ENCODE data around the gene ZFAND2B.
"Not testable (repeated sequence)": the region's sequence is repeated elsewhere in the genome, so short reads cannot be mapped to it uniquely, and the experiment has no call there.

Gene ZFAND2B

DNA sequence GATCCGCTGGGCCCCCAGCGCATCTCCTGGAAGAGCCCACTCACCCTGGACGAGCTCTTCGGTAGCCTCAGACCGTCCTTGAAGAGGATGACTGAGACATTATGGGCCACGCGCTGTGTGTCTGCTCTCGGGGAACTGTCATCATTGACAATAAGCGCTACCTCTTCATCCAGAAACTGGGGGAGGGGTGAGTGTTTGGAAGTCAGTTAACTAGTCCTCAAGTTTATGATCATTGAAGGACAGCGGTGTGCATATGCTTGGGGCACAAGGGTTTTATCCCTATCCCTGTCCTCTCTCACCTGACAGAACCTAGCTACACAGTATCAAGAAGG is 39.3 kb downstream of the ZFAND2B start:
- Mint-ChIP-seq H3K27ac (peak overlapping the region; percentile 89), H3K27me3 (no peaks in the 10 kb centered on the region), H3K4me1 (peaks cover 51% of the 10 kb centered on the region), H3K4me3 (peak overlapping the region; percentile 90), H3K9me3 (no peaks in the 10 kb centered on the region), H3K36me3 (peaks cover 31% of the 10 kb centered on the region)
- no peak for ATAC-seq

DNA sequence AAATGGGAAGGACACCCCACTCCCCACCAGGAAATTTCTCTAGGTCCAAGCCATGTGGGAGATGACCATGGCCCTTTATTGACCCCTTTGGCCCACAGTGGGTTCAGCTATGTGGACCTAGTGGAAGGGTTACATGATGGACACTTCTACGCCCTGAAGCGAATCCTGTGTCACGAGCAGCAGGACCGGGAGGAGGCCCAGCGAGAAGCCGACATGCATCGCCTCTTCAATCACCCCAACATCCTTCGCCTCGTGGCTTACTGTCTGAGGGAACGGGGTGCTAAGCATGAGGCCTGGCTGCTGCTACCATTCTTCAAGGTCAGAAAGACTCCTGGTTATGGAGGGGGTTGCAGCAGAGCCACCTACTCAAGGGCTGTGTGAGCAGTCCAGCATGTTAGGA is 40.0 kb downstream of the ZFAND2B start:
- no peaks in the 10 kb centered on the region for H3K27me3 Mint-ChIP-seq
- peaks cover 58% of the 10 kb centered on the region for H3K4me1 Mint-ChIP-seq
- ATAC-seq, result no peak
- H3K36me3 Mint-ChIP-seq, result peaks cover 38% of the 10 kb centered on the region
- H3K27ac Mint-ChIP-seq, result peak overlapping the region; percentile 89
- H3K4me3 Mint-ChIP-seq, result peak overlapping the region; percentile 58
- H3K9me3 Mint-ChIP-seq, result no peaks in the 10 kb centered on the region

- Mint-ChIP-seq H3K4me1 (peaks cover 72% of the 10 kb centered on the region), H3K9me3 (no peaks in the 10 kb centered on the region), H3K4me3 (peak overlapping the region; percentile 58), H3K27ac (peak overlapping the region; percentile 89), H3K36me3 (peaks cover 49% of the 10 kb centered on the region), H3K27me3 (no peaks in the 10 kb centered on the region)
- ATAC-seq, result peak; percentile 68
Measured at GRCh38 chr2:219247678-219248642, 41.4 kb downstream of the ZFAND2B start.

GRCh38 chr2:219248845-219249202 is 42.2 kb downstream of the ZFAND2B start:
- Mint-ChIP-seq H3K4me1 (peaks cover 75% of the 10 kb centered on the region), H3K36me3 (peaks cover 54% of the 10 kb centered on the region)

GRCh38 chr2:219249203-219249980 is 42.8 kb downstream of the ZFAND2B start:
- H3K4me1 Mint-ChIP-seq, result peaks cover 75% of the 10 kb centered on the region
- H3K4me3 Mint-ChIP-seq, result peak overlapping the region; percentile 77
- no peaks in the 10 kb centered on the region for H3K9me3 Mint-ChIP-seq
- ATAC-seq, result peak; percentile 31
- peaks cover 54% of the 10 kb centered on the region for H3K36me3 Mint-ChIP-seq
- peak overlapping the region; percentile 89 for H3K27ac Mint-ChIP-seq
- no peaks in the 10 kb centered on the region for H3K27me3 Mint-ChIP-seq

More at GRCh38 chr2:219248845-219249202, 42.2 kb downstream of the ZFAND2B start:
- Mint-ChIP-seq H3K27ac (peak overlapping the region; percentile 89), H3K4me3 (peak overlapping the region; percentile 77), H3K27me3 (no peaks in the 10 kb centered on the region), H3K9me3 (no peaks in the 10 kb centered on the region)
- no peak for ATAC-seq

DNA sequence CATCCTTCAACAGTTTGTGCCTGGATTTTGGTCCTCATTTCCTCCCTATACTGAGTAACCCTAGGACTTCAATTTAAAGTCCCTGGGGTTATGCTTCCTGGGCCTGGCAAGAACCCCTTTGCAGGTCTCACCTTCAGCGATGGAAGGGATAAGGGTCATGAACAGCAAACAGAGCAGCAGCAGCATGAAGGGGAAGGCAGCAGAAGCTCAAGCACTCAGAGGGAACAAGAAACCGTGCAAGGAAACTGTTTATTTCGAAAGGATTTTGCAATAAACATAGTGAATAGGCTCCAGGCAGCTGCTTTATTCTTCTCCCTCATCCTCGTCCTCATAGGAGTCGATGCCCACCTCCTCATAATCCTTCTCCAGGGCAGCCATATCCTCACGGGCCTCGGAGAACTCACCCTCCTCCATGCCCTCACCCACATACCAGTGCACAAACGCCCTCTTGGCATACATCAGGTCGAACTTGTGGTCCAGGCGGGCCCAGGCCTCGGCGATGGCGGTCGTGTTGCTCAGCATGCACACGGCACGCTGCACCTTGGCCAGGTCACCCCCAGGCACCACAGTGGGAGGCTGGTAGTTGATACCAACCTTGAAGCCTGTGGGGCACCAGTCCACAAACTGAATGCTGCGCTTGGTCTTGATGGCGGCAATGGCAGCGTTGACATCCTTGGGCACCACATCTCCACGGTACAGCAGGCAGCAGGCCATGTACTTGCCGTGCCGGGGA is 43.6 kb downstream of the ZFAND2B start:
- ATAC-seq, result no peak
- peak overlapping the region; percentile 77 for H3K4me3 Mint-ChIP-seq
- H3K27ac Mint-ChIP-seq, result peak overlapping the region; percentile 89
- peaks cover 75% of the 10 kb centered on the region for H3K4me1 Mint-ChIP-seq
- H3K9me3 Mint-ChIP-seq, result no peaks in the 10 kb centered on the region
- H3K36me3 Mint-ChIP-seq, result peaks cover 54% of the 10 kb centered on the region
- no peaks in the 10 kb centered on the region for H3K27me3 Mint-ChIP-seq

DNA sequence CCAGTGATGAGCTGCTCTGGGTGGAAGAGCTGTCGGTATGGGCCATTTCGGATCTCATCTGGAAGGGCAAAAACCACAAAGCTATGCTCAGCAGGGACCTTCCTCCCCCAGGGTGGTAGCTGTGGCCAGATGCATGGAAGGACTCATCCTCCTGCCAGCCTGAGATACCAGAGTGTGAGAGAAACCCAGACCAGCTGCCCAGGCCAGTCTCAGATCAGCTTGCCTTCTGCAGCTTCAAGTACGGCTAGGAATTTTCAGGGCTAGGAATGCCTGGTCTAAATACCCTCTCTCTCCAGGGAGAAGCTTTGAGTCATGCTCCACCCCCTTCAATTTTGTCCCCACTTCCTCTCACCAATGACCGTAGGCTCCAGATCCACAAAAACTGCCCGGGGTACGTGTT is 45.1 kb downstream of the ZFAND2B start:
- H3K36me3 Mint-ChIP-seq, result peaks cover 54% of the 10 kb centered on the region
- no peaks in the 10 kb centered on the region for H3K27me3 Mint-ChIP-seq
- peaks cover 66% of the 10 kb centered on the region for H3K4me1 Mint-ChIP-seq
- peak overlapping the region; percentile 77 for H3K4me3 Mint-ChIP-seq
- H3K9me3 Mint-ChIP-seq, result no peaks in the 10 kb centered on the region
- H3K27ac Mint-ChIP-seq, result peak overlapping the region; percentile 91
- no peak for ATAC-seq

- Mint-ChIP-seq H3K4me1 (peaks cover 61% of the 10 kb centered on the region), H3K4me3 (peak overlapping the region; percentile 77), H3K27me3 (no peaks in the 10 kb centered on the region), H3K27ac (peak overlapping the region; percentile 91), H3K36me3 (peaks cover 54% of the 10 kb centered on the region), H3K9me3 (no peaks in the 10 kb centered on the region)
- no peak for ATAC-seq
Measured at GRCh38 chr2:219252084-219252483, 45.5 kb downstream of the ZFAND2B start.

GRCh38 chr2:219252570-219252899 is 46.0 kb downstream of the ZFAND2B start:
- H3K36me3 Mint-ChIP-seq, result peaks cover 54% of the 10 kb centered on the region
- H3K27ac Mint-ChIP-seq, result peak overlapping the region; percentile 91
- no peaks in the 10 kb centered on the region for H3K27me3 Mint-ChIP-seq
- H3K4me1 Mint-ChIP-seq, result peaks cover 57% of the 10 kb centered on the region
- H3K9me3 Mint-ChIP-seq, result no peaks in the 10 kb centered on the region
- peak overlapping the region; percentile 77 for H3K4me3 Mint-ChIP-seq
- ATAC-seq, result no peak

- Mint-ChIP-seq H3K27me3 (no peaks in the 10 kb centered on the region), H3K36me3 (peaks cover 51% of the 10 kb centered on the region), H3K9me3 (no peaks in the 10 kb centered on the region), H3K4me1 (peaks cover 51% of the 10 kb centered on the region), H3K4me3 (peak within 1 kb of the TSS; percentile 77), H3K27ac (peak within 1 kb of the TSS; percentile 91)
- peak; percentile 40 for ATAC-seq
Measured at GRCh38 chr2:219252900-219253752, 46.5 kb downstream of the ZFAND2B start, which contains the start of gene TUBA4B. TUBA4B (plus strand) TSS chr2:219253243; CDS start chr2:219253408, 165 bp downstream.

DNA sequence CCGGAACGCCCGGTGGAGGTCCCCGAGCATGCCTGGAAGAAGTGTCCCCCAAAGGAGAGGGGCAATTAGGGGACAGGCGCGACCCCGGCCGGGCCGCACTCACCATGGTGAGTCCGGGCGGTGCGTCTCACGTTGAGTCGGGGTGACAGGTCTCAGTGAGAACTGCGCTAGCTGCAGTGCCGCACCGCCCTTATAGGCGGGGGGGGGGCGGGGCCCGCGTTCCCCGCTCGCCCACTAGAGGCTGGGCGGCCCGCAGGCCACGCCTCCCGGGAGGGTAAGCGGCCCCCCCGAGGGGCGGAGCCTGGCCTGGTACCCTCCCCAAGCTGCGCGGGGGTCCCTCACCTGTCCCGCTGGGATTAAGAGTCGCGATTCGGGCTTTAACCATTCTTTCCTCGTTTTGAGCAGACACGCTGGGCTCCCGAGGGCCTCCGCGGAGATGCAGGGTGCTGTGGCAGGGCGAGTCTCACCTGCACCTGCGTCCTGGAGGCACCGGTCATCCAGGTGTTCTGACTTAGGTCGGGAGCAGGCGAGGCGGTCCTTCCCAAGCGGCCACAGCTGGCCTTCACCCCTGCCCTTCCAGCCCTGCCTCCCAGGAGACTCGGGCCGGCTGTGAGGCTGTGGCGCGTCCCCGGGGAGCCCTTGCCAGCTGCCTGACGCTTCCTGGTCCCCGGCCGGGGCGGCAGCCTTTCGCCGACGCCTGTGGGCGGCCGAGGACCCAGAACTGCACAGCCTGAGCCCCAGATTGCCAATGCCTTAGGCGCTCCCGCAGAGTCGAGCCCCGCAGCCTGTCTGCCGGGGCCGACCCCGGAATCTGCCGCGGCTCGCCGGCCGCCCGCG is 47.4 kb downstream of the ZFAND2B start, which contains the start of gene TUBA4A:
Gene TUBA4A (minus strand): TSS at position 166 of the 837 bp plus-strand sequence. CDS start 60 bp downstream, at position 106.
- Mint-ChIP-seq H3K36me3 (peaks cover 42% of the 10 kb centered on the region), H3K4me1 (peaks cover 42% of the 10 kb centered on the region), H3K9me3 (no peaks in the 10 kb centered on the region), H3K27me3 (no peaks in the 10 kb centered on the region), H3K27ac (peak within 1 kb of the TSS; percentile 91), H3K4me3 (peak within 1 kb of the TSS; percentile 77)
- ATAC-seq, result peak; percentile 87

DNA sequence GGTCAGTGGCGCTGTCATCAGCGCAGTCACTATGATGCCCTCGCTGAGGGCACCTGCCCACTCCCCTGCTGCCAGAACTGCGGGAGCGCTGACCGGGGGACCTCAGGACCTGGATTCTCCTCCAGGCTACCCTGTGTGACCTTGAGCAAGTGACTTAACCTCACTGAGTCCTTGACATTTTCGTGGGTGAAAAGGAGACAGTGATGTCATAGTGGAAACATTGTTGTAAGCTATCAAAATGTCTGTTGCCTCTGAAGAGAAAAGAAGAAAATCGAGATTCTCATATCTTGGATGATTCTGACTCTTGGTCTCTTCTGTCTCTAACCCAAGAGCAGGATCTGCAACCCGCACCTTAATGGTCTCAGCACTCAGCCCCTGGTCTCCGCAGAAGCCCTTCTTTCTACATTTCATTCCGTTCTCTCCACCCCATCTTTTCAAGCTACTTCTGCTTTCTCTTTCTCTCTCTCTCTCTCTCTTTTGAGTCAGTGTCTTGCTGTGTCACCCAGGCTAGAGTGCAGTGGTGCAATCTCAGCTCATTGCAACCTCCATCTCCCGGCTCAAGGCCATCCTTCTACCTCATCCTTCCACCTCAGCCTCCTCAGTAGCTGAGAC is 48.1 kb downstream of the ZFAND2B start:
- H3K4me1 Mint-ChIP-seq, result peaks cover 35% of the 10 kb centered on the region
- peak; percentile 60 for ATAC-seq
- no peaks in the 10 kb centered on the region for H3K27me3 Mint-ChIP-seq
- H3K9me3 Mint-ChIP-seq, result no peaks in the 10 kb centered on the region
- peak overlapping the region; percentile 91 for H3K27ac Mint-ChIP-seq
- H3K36me3 Mint-ChIP-seq, result peaks cover 40% of the 10 kb centered on the region
- peak overlapping the region; percentile 77 for H3K4me3 Mint-ChIP-seq

DNA sequence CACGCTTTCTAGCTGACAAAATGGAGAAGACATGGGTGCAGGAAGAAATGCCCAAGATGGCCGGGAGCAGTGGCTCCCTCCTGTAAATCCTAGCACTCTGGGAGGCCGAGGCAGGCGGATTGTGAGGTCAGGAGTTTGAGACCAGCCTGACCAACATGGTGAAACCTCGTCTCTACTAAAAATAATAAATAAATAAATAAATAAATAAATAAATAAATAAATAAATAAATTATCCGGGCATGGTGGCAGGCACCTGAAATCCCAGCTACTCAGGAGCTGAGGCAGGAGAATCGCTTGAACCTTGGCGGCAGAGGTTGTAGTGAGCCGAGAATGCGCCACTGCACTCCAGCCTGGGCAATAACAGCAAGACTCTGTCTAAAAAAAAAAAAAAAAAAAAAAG is 52.4 kb downstream of the ZFAND2B start:
- H3K27me3 Mint-ChIP-seq, H3K27ac Mint-ChIP-seq, H3K36me3 Mint-ChIP-seq, H3K4me1 Mint-ChIP-seq, H3K9me3 Mint-ChIP-seq, H3K4me3 Mint-ChIP-seq, ATAC-seq: not testable (repeated sequence)

Measured in stimulated activated memory B cell treated with anti-CD40 and anti-IgM and Interleukin-4, amounts not matched to agents 10 μg/mL and 1 μg/mL and 100 μg/mL, for 72 hours (primary cell).